HG03442 (cell line): ENCODE data around the gene DPF3.

Source experiments
- ATAC-seq: cut with Tn5 transposase; IDR thresholded peaks from one replicate; pipeline ENCODE4 v1.9.1; 2021; ENCODE audit warnings: mild to moderate bottlenecking, moderate library complexity; ENCODE audit not compliant: unreplicated experiment

Gene DPF3

GRCh38 chr14:72904840-72905561, 11.1 kb upstream of the DPF3 start:
- ATAC-seq = peak; percentile 36

DNA sequence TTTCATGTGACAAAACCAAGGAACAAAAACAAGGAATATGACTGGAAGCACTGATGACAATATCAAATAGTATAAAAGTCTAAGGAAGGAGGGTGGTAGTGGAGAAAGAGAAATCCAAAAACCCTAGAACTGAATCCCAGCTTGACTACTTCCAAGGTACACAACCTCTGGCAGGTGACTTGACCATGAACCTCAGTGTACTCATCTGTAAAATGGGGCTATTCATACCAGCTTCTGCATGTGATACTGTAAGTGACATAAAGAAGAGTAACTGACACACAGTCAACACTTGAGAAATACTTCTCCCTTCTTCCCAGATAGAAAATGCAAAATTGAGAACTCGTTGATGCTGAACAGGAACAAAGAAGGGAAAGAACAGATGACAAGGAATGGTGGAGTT, 10.3 kb upstream of the DPF3 start:
- no peak for ATAC-seq

DNA sequence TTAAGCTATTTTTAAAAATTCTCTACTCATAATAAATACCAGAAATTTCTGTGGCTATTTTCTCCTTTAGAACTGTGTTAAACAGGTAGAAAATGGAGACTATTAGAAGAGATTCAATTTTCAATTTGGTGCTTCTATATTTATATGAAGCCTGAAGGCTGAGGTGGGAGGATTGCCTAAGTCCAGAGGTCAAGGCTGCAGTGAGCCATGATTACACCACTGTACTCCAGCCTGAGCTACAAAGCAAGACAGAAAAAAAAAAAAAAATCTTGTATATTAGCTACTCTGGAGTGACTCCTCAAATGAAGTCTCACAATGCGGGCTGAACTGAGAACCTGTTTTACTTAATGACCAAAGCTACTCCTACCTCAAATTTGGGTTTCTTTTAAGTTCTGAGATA, 9.8 kb upstream of the DPF3 start:
- no peak for ATAC-seq

DNA sequence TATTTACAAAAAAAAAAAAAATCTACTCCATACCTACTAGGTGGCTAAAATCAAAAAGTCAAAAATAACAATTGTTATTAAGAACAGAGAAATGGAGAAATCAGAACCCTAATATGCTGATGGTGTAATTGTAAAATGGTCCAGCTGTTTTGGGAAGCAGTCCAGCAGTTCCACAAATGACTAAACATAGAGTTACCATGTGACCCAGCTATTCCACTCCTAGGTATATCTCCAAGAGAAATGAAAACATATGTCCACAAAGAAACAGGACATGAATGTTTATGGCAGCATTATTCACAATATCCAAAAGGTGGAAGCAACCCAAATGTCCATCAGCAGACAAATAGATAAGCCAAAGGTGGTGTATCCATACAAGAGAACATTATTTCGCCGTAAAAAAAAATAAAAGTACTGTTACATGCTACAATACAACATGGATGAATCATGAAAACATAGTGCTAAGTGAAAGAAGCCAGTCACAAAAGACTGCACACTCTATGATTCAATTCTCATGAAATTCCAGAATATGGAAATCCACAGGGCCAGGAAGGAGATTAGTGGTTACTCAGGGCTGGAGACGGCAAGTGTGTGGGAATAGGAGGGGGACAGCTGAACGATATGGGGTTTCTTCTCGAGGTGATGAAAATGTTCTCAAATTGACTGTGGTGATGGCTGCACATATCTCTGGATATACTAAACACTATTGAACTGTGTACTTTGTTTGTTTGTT, 9.1 kb upstream of the DPF3 start:
- no peak for ATAC-seq

DNA sequence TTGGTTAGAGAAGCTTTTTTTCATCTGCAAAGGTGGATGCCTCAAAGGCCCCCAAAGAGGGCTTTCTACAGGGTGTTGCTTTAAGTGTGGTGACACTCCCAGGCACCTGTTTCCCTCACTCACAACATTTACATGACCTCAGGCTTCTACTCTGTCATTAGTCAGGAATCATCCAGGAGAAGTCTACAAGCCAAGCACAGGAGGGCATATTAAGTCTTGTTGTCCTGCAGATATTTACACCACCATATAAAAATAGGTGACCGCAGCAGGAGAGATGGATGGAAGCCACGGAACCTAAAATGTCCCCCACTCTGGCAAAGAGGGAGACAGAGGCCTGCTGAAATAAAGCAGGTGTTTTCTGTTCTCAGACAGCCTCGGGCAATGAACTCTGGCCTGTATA, 7.5 kb upstream of the DPF3 start:
- no peak for ATAC-seq

DNA sequence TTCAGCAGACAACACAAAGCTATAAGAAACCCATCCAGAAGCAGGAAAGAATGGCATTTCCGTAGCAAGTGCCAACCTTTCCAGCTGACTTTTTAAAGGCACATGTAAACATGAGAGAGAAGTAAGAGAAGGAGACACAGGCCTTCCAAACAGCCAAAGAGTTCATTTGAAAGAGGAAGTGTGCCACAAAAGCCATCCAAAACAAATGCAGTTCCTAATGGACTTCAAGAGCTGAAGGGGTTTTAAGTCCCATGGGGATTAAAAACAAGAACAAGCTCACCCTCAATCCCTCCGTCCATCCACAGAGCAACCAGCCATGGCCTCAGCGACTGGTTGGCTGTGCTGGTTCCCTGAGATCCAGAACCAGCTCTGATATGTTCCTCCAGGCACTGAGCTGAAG, 4.5 kb upstream of the DPF3 start:
- no peak for ATAC-seq

- ATAC-seq = no peak
Measured at GRCh38 chr14:72894623-72895378, 900 bp upstream of the DPF3 start.

- ATAC-seq = no peak
Measured at GRCh38 chr14:72894323-72894622, 372 bp upstream of the DPF3 start.

DNA sequence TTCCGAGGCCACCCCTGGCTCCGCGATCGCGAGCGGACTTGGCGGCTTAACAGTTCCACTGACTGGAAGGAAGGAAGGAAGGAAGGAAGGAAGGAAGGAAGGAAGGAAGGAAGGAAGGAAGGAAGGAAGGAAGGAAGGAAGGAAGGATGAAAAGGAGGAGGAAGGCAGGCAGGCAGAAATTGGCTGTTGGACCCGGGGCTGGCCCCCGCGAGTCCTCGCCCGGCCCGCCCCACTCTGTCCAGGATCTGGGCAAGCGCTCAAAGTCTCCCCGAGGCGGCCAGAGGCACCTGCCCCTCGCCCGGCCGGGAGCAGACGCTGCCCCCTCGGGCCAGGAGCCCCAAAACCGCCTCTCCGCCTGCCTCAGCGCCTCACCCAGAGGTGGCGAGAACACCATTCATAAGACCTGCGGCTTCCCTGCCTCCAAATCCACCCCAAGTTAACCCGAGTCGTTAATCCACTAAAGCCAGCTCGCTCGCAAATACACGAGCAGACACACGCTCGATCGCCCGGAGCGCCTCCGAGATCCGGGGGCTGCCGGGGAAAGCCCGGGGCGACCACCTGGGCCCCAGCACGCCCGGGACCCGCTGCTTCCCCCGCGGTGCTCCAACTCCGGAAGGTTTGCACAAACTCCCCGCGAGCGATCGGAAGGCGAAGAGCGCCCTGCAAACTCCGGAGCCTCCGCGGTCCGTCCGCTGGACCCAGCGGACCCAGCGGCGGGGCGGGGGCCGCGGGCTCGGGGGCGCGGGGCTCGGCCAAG, 844 bp downstream of the DPF3 start:
- peak; percentile 15 for ATAC-seq

DNA sequence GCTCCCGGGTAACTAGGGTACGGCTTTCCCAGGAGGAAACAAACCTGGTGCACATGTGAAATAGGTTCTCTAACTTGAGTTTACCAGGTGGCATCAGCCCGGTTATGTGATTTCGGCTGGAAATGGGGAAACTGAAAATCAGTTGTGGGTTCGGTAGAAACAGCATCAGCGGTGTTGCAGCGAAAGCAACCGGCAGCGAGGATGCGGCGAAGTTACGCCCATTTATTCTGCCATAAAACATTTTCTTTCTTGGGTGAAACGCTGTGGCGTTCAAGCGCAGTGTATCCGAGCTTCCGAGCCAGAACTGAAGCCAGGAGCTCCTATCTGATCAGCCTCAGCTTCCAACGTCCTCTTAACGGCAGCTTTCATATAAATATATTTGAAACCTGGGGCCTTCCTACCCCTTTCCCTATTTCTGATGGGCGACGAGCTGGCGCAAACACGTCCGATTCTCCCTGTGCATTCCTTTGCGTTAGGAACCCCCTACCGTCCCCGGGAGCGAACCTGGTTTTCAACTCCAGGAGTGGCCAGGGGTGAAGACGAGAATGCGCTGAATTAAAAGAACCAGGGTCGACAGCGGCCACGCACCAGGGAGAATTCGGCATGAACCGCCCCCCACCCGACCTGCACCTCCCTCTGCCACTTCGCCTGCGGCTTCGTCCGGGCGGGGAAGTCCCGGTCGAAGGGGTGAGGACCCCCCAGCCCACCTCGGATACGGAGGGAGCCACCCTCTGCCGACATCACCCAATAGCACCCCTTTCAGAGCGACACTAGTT, 1.6 kb downstream of the DPF3 start:
- no peak for ATAC-seq

GRCh38 chr14:72891666-72892102, 2.2 kb downstream of the DPF3 start:
- no peak for ATAC-seq

- ATAC-seq = no peak
Measured at GRCh38 chr14:72889366-72889765, 4.5 kb downstream of the DPF3 start.

DNA sequence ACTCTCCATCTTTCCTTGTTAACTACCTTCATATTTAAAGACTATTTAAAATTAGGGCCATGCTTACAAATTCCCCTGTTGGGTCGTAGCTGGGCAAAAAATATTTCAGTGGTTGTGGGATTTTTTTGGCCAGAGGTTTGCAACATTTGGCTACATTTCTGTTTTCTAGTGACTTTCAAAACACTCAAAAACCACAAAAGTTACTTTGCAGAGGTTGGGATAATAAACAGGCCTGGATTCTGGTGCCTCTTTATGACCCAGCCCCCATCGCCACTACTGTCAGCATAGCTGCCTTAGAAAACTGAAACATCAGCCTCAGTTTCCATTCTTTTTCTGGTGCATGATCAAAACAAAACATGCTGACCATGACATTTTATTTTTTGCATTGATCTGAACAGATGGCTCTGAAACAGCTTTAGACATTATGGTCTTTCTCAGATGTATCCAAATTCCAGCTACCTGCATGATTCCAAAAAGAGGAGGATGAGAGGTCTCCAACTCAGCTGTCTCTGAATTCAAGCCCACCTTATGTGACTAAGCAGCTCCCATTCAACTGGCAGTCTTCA, 5.2 kb downstream of the DPF3 start:
- ATAC-seq = no peak

DNA sequence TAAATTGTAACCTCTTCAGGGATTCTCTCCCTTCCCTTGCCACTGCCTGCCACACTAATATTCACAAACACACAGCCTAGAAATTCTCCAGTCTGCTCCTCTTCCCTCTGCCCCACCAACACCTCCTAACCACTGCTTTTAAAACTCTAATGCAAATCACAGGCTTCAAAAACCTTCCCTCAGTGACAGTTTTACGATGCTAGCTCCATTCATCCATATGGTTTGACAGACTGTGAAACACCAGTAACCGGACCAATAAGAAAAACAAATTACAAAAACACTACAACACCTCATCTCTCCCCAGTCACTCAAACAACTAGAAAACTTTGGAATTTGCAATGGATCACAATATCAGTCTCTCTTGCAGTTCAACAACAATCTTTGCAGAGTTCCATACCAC, 5.7 kb downstream of the DPF3 start:
- no peak for ATAC-seq

- no peak for ATAC-seq
Measured at GRCh38 chr14:72887514-72887913, 6.4 kb downstream of the DPF3 start.

GRCh38 chr14:72884386-72884785, 9.5 kb downstream of the DPF3 start:
- ATAC-seq = no peak

DNA sequence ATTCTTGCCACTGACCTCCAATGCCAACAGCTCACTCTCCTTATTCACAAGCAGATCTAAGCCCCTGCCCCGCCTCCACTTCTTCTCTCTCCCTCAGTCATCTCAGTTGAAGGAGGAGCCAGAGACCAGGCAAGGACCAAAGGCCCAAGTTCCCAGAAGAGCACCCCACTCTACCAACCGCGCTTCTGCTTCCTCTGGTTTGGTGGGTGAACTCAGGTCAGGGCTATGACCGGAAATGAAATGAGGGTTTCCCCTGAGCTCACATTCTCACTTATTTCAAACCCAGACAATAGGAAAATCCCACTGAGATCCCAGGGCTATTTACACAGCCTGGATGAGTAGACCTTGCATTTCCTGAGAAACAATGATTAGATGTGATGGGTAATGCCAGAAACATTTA, 9.9 kb downstream of the DPF3 start:
- peak; percentile 61 for ATAC-seq

GRCh38 chr14:72883109-72883508, 10.8 kb downstream of the DPF3 start:
- ATAC-seq = no peak

DNA sequence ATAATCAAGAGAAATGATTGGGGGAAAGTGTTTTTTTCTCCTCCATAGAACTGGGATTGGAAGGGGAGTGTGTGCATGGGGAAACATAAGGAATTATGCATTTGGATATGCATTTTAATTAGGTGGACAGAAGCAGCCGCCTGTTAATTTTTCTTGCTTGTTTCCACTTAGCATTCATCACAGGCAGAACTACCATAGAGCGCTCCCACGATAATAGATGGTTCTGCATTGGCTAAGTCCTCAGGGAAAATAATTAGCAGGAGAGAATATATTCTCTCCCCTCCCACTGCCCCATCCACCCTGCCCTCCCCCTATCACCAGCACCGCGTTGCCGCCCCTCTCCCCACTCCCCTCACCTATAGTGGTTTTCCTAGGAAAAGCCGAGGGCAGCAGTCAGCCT, 11.4 kb downstream of the DPF3 start:
- ATAC-seq = no peak

GRCh38 chr14:72882047-72882446, 11.9 kb downstream of the DPF3 start:
- ATAC-seq = no peak
